CD8-positive, alpha-beta memory T cell (primary cell): ENCODE results near the gene GCN1. TPM values are rescaled to one million over a fixed set of nuclear protein-coding genes. Genes with fewer than 3 reads are reported as not detected.
"Not testable (repeated sequence)": the region's sequence is repeated elsewhere in the genome, so short reads cannot be mapped to it uniquely, and the experiment has no call there.

Source experiments
- CTCF ChIA-PET: fragments of 350-600 bp; sonication (Branson Sonifier 250); formaldehyde crosslinking; loops from one replicate; lab custom pipeline; 2021; ENCODE audit warnings: antibody characterized with exemption; lab: Charles Lee
- POLR2A ChIA-PET: fragments of 350-600 bp; sonication (Branson Sonifier 250); formaldehyde crosslinking; loops from one replicate; lab custom pipeline; 2021; ENCODE audit warnings: antibody characterized with exemption; lab: Charles Lee
- DNase-seq, 5 donors: peaks; one replicate each; pipeline versions ENCODE4 v3.0.0 to v3.0.0-alpha.2; 2020 to 2022; ENCODE audit warnings: mixed read lengths in 1 of 5
- H3K27ac ChIP-seq: one replicate; pipeline ENCODE4 v1.7.0; 2013; ENCODE audit warnings: low read depth, mild to moderate bottlenecking, low read length, moderate library complexity
- H3K27me3 ChIP-seq: 2 replicates; pipeline ENCODE4 v1.7.0; 2013; ENCODE audit warnings: low read length, mild to moderate bottlenecking; ENCODE audit not compliant: insufficient read depth, poor library complexity, severe bottlenecking
- H3K36me3 ChIP-seq: 2 replicates; pipeline ENCODE4 v1.7.0; 2013; ENCODE audit warnings: mild to moderate bottlenecking, low read length, moderate library complexity; ENCODE audit not compliant: insufficient read depth
- H3K4me1 ChIP-seq: 2 replicates; pipeline ENCODE4 v1.7.0; 2013; ENCODE audit warnings: mild to moderate bottlenecking, low read length, moderate library complexity; ENCODE audit not compliant: insufficient read depth
- H3K4me3 ChIP-seq: 2 replicates; pipeline ENCODE4 v1.7.0; 2013; ENCODE audit warnings: mild to moderate bottlenecking, low read length
- H3K9me3 ChIP-seq: 2 replicates; pipeline ENCODE4 v1.7.0; 2013; ENCODE audit warnings: mild to moderate bottlenecking, low read length
- H3K27ac Mint-ChIP-seq, 8 donors: one replicate each; pipeline ENCODE4 v1.8.0; 2020 to 2021; ENCODE audit warnings: mixed read lengths in 8 of 8, mild to moderate bottlenecking in 6 of 8, inconsistent platforms in 3 of 8, moderate library complexity in 3 of 8
- H3K27me3 Mint-ChIP-seq, 2 donors: one replicate each; pipeline ENCODE4 v1.8.0; 2020 to 2021; ENCODE audit warnings: mixed read lengths in 2 of 2, mild to moderate bottlenecking in 1 of 2, moderate library complexity in 1 of 2
- H3K36me3 Mint-ChIP-seq, 3 donors: one replicate each; pipeline ENCODE4 v1.8.0; 2020 to 2021; ENCODE audit warnings: mixed read lengths in 3 of 3, inconsistent platforms in 1 of 3, mild to moderate bottlenecking in 1 of 3
- H3K4me1 Mint-ChIP-seq, 3 donors: one replicate each; pipeline ENCODE4 v1.8.0; 2020 to 2021; ENCODE audit warnings: mixed read lengths in 3 of 3, inconsistent platforms in 1 of 3, mild to moderate bottlenecking in 1 of 3
- H3K4me3 Mint-ChIP-seq, 7 donors: one replicate each; pipeline ENCODE4 v1.8.0; 2020 to 2021; ENCODE audit warnings: mixed read lengths in 7 of 7, mild to moderate bottlenecking in 6 of 7, moderate library complexity in 4 of 7, inconsistent platforms in 2 of 7
- H3K9me3 Mint-ChIP-seq, 5 donors: one replicate each; pipeline ENCODE4 v1.8.0; 2020 to 2022; ENCODE audit warnings: mixed read lengths in 5 of 5, mild to moderate bottlenecking in 3 of 5, moderate library complexity in 2 of 5, inconsistent platforms in 1 of 5
- polyA plus RNA-seq: library from polyadenylated mRNA; unstranded; fragments of 300-500 nt; fragmentation: Illumina TruSeq; gene quantifications from one replicate; pipeline ENCODE4 v1.2.3, GENCODE V29; 2021
- total RNA-seq, 2 experiments: library from RNA; stranded (reverse); gene quantifications; one replicate each; pipeline ENCODE4 v1.2.3, GENCODE V29; 2021

GCN1 gene
- total and polyA plus RNA-seq, 3 experiments from 2014 or later, result 30.0 to 157 (median 150) TPM

GRCh38 chr12:120209851-120210250 is 15.3 kb upstream of the GCN1 start:
- peak overlapping the region in 1 of 8 donors; percentile 48 for H3K27ac Mint-ChIP-seq
- peaks cover 0 to 1% of the 10 kb centered on the region in 2 donors for H3K27me3 Mint-ChIP-seq
- Histone ChIP-seq H3K36me3 (peaks cover 23% of the 10 kb centered on the region), H3K9me3 (no peaks in the 10 kb centered on the region), H3K4me3 (no peak overlapping the region), H3K27me3 (no peaks in the 10 kb centered on the region), H3K27ac (no peak overlapping the region), H3K4me1 (no peaks in the 10 kb centered on the region)
- ChIA-PET POLR2A (interaction anchor here (1.9 kb wide), 1 partner anchor 9 kb away, joined by 7 read pairs; the partner anchor contains the start of gene RPLP0), CTCF (interaction anchor here (0.7 to 1.9 kb wide), 2 partner anchors 8 to 55 kb away, joined by 4 to 9 read pairs; partner anchors contain the start of genes PXN and RPLP0)
- no peaks in the 10 kb centered on the region for H3K4me1 Mint-ChIP-seq
- peaks cover 3 to 58% (median 6%) of the 10 kb centered on the region in 3 donors for H3K36me3 Mint-ChIP-seq
- DNase-seq, result no peak
- peak overlapping the region in 1 of 7 donors; percentile 61 for H3K4me3 Mint-ChIP-seq
- no peaks in the 10 kb centered on the region for H3K9me3 Mint-ChIP-seq

GRCh38 chr12:120207227-120207626 is 12.7 kb upstream of the GCN1 start:
- peaks cover under 1 to 2% (median 1%) of the 10 kb centered on the region in 3 donors for H3K4me1 Mint-ChIP-seq
- Histone ChIP-seq H3K9me3 (no peaks in the 10 kb centered on the region), H3K36me3 (peaks cover 13% of the 10 kb centered on the region), H3K27ac (no peak overlapping the region), H3K4me3 (no peak overlapping the region), H3K27me3 (no peaks in the 10 kb centered on the region), H3K4me1 (peaks cover 3% of the 10 kb centered on the region)
- peaks cover 0 to under 1% of the 10 kb centered on the region in 2 donors for H3K27me3 Mint-ChIP-seq
- no peak overlapping the region for H3K4me3 Mint-ChIP-seq
- ChIA-PET POLR2A (no interaction called here), CTCF (interaction anchor here (1.6 to 1.8 kb wide), 2 partner anchors 21 to 95 kb away, joined by 3 to 6 read pairs; partner anchors contain the start of gene SIRT4)
- H3K27ac Mint-ChIP-seq, result no peak overlapping the region
- H3K9me3 Mint-ChIP-seq, result no peaks in the 10 kb centered on the region
- no peak for DNase-seq
- peaks cover 3 to 33% (median 6%) of the 10 kb centered on the region in 3 donors for H3K36me3 Mint-ChIP-seq

GRCh38 chr12:120206781-120207180 is 12.3 kb upstream of the GCN1 start:
- H3K9me3 Mint-ChIP-seq, H3K36me3 ChIP-seq, DNase-seq, H3K4me3 ChIP-seq, H3K4me1 Mint-ChIP-seq, H3K4me1 ChIP-seq, H3K27me3 Mint-ChIP-seq, H3K27ac ChIP-seq, H3K9me3 ChIP-seq, POLR2A ChIA-PET, H3K27me3 ChIP-seq: not testable (repeated sequence)
- Mint-ChIP-seq H3K4me3 (peak overlapping the region in 1 of 7 donors; percentile 12), H3K36me3 (peaks cover 3 to 30% (median 6%) of the 10 kb centered on the region in 3 donors), H3K27ac (peak overlapping the region in 3 of 8 donors; percentile 27 to 80 (median 57))
- CTCF ChIA-PET, result interaction anchor here (1.6 to 1.8 kb wide), 2 partner anchors 22 to 95 kb away, joined by 3 to 6 read pairs; partner anchors contain the start of gene SIRT4

DNA sequence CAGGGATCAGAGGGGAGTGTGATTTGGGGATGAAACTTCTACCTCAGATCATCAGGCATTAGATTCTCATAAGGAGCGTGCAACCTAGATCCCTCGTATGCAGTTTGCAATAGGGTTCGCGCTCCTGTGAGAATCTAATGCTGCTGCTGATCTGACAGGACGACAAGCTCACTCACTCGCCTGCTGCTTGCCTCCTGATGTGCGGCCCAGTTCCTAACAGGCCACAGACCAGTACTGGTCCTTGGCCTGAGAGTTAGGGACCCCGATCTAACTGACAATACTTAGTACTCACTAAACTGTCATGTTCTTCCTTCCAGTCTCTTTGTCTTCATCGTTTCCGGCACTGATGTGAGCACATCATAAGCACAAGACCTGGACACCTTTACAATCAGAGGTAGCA is 11.7 kb upstream of the GCN1 start:
- H3K4me3 ChIP-seq, result no peak overlapping the region
- no peaks in the 10 kb centered on the region for H3K27me3 Mint-ChIP-seq
- peaks cover 6% of the 10 kb centered on the region for H3K4me1 ChIP-seq
- ChIA-PET CTCF (interaction anchor here (1.6 to 1.8 kb wide), 2 partner anchors 22 to 96 kb away, joined by 3 to 6 read pairs; partner anchors contain the start of gene SIRT4), POLR2A (no interaction called here)
- H3K27ac Mint-ChIP-seq, result peak overlapping the region in 3 of 8 donors; percentile 27 to 80 (median 57)
- H3K4me1 Mint-ChIP-seq, result peaks cover 3 to 7% (median 6%) of the 10 kb centered on the region in 3 donors
- peaks cover under 1 to 25% (median 1%) of the 10 kb centered on the region in 3 donors for H3K36me3 Mint-ChIP-seq
- H3K9me3 Mint-ChIP-seq, result no peaks in the 10 kb centered on the region
- DNase-seq, result no peak
- H3K36me3 ChIP-seq, result peaks cover 3% of the 10 kb centered on the region
- no peaks in the 10 kb centered on the region for H3K9me3 ChIP-seq
- peak overlapping the region in 1 of 7 donors; percentile 33 for H3K4me3 Mint-ChIP-seq
- no peak overlapping the region for H3K27ac ChIP-seq
- H3K27me3 ChIP-seq, result no peaks in the 10 kb centered on the region

DNA sequence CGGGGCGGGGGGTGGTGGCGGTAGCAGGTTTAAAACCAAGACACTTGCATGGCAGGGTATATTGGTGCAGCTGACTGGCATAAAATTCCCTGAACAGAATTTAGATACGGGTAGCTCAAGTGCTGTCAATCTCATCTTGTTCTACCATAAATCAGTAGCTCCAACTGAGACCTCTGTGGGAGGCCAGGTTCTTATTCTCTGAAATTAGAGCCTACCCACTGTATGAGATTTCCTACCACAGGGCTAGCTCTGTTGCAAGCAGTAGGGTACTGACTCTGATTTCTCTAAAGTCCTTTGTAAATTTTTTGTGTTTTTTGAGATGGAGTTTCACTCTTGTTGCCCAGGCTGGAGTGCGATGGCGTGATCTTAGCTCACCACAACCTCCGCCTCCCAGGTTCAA is 9.7 kb upstream of the GCN1 start:
- CTCF ChIA-PET, result interaction anchor here (3.9 to 5.3 kb wide), 2 partner anchors 25 to 62 kb away, joined by 43 to 69 read pairs; partner anchors contain the start of gene PXN
- Mint-ChIP-seq H3K9me3 (no peaks in the 10 kb centered on the region), H3K4me1 (peaks cover 16 to 28% (median 22%) of the 10 kb centered on the region in 3 donors), H3K4me3 (peak overlapping the region in 1 of 7 donors; percentile 32), H3K27me3 (peaks cover 0 to 1% of the 10 kb centered on the region in 2 donors), H3K36me3 (peaks cover 0 to 27% (median 2%) of the 10 kb centered on the region in 3 donors), H3K27ac (no peak overlapping the region)
- DNase-seq, result no peak
- no peaks in the 10 kb centered on the region for H3K27me3 ChIP-seq
- POLR2A ChIA-PET, result no interaction called here
- H3K36me3 ChIP-seq, result peaks cover 9% of the 10 kb centered on the region
- no peak overlapping the region for H3K4me3 ChIP-seq
- no peak overlapping the region for H3K27ac ChIP-seq
- H3K4me1 ChIP-seq, result peaks cover 18% of the 10 kb centered on the region
- H3K9me3 ChIP-seq, result no peaks in the 10 kb centered on the region

DNA sequence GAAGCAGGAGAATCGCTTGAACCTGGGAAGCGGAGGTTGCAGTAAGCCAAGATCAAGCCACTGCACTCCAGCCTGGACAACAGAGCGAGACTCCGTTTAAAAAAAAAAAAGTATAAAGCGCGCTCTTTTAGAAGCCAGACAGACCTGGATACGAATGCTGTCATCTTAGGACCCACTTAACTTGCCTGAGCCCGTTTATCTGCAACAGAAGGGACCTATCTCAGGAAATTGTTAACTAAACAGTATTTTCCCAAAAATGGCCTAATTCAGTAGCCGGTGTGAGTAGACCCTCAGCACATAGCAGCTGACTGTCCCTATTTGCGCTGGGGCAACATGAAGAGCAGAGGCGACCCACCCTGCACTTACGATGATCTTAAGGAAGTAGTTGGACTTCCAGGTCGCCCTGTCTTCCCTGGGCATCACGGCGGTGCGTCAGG is 5.9 kb upstream of the GCN1 start:
- no peaks in the 10 kb centered on the region for H3K9me3 Mint-ChIP-seq
- ChIA-PET CTCF (interaction anchor here (0.6 to 5.3 kb wide), 12 partner anchors 20 to 211 kb away, joined by 3 to 69 read pairs (median 5); partner anchors contain the start of genes BICDL1, PXN, RAB35 and RNU4-1), POLR2A (interaction anchor here (0.7 to 2.8 kb wide), 12 partner anchors 10 to 117 kb away, joined by 3 to 79 read pairs (median 8); partner anchors contain the start of genes PXN, RAB35, RNU4-1 and RNU4-2)
- H3K4me1 Mint-ChIP-seq, result peaks cover 31 to 45% (median 38%) of the 10 kb centered on the region in 3 donors
- H3K36me3 Mint-ChIP-seq, result peaks cover 0 to 49% (median 9%) of the 10 kb centered on the region in 3 donors
- H3K4me3 ChIP-seq, result peak overlapping the region; percentile 99
- peak overlapping the region; percentile 85 to 99 (median 98) for H3K4me3 Mint-ChIP-seq
- H3K27me3 Mint-ChIP-seq, result peaks cover 0 to 1% of the 10 kb centered on the region in 2 donors
- peaks cover 41% of the 10 kb centered on the region for H3K36me3 ChIP-seq
- peaks cover 40% of the 10 kb centered on the region for H3K4me1 ChIP-seq
- no peak for DNase-seq
- H3K27me3 ChIP-seq, result no peaks in the 10 kb centered on the region
- H3K9me3 ChIP-seq, result no peaks in the 10 kb centered on the region
- peak overlapping the region; percentile 86 for H3K27ac ChIP-seq
- H3K27ac Mint-ChIP-seq, result peak overlapping the region; percentile 89 to 99 (median 96)

GRCh38 chr12:120199595-120200306 is 5.2 kb upstream of the GCN1 start:
- H3K27me3 ChIP-seq, result no peaks in the 10 kb centered on the region
- POLR2A ChIA-PET, result interaction anchor here (0.7 to 2.8 kb wide), 3 partner anchors 23 to 100 kb away, joined by 3 to 79 read pairs (median 4); partner anchors contain the start of genes RNU4-1 and RNU4-2
- H3K27ac Mint-ChIP-seq, result peak overlapping the region; percentile 89 to 99 (median 96)
- H3K4me1 ChIP-seq, result peaks cover 46% of the 10 kb centered on the region
- peaks cover 0 to 54% (median 9%) of the 10 kb centered on the region in 3 donors for H3K36me3 Mint-ChIP-seq
- H3K4me1 Mint-ChIP-seq, result peaks cover 36 to 51% (median 44%) of the 10 kb centered on the region in 3 donors
- no peaks in the 10 kb centered on the region for H3K9me3 ChIP-seq
- H3K36me3 ChIP-seq, result peaks cover 41% of the 10 kb centered on the region
- H3K4me3 ChIP-seq, result peak overlapping the region; percentile 99
- H3K27me3 Mint-ChIP-seq, result peaks cover 0 to 1% of the 10 kb centered on the region in 2 donors
- peak overlapping the region; percentile 85 to 99 (median 98) for H3K4me3 Mint-ChIP-seq
- H3K9me3 Mint-ChIP-seq, result no peaks in the 10 kb centered on the region
- CTCF ChIA-PET, result interaction anchor here (0.9 to 5.3 kb wide), 6 partner anchors 22 to 89 kb away, joined by 3 to 69 read pairs (median 6); partner anchors contain the start of genes PXN and RAB35
- peak overlapping the region; percentile 86 for H3K27ac ChIP-seq
- peak in 2 of 5 donors; percentile 14 to 23 for DNase-seq
